ENCODE results near the gene CDC42SE2. TPM values are rescaled to one million over a fixed set of nuclear protein-coding genes. Genes with fewer than 3 reads are reported as not detected.

The CDC42SE2 gene
- total RNA-seq, 2 experiments from 2014 or later = 54.2 to 66.8 TPM

- intact Hi-C loops (cut with micrococcal nuclease; ENCODE audit: unreplicated experiment) = loop anchor here (10.0 kb wide), 1 partner anchor 512 kb away; no protein-coding TSS in a partner anchor
- DNase-seq (ENCODE audit: low spot score) = no peak
- CTCF ChIA-PET (ENCODE audit: unreplicated experiment) = no interaction called here
- no TSS peak for BruUV-seq (replicated peaks)
- Histone ChIP-seq H4K20me1 (ENCODE audit: insufficient read depth, low read length) (no peaks in the 10 kb centered on the region), H3K27ac (ENCODE audit: low read depth, low read length, poor library complexity, severe bottlenecking) (no peak overlapping the region), H3K79me2 (ENCODE audit: insufficient read depth, low read depth, low read length) (peaks cover 22% of the 10 kb centered on the region; the same call in 1 of the 2 replicates), H3K4me3 (ENCODE audit: low read depth, low read length, poor library complexity, severe bottlenecking) (no peak overlapping the region), H3K4me2 (ENCODE audit: low read length) (no peak overlapping the region), H2AFZ (ENCODE audit: low read length) (no peak overlapping the region), H3K9me3 (ENCODE audit: low read length) (no peaks in the 10 kb centered on the region), H3K36me3 (ENCODE audit: insufficient read depth, low read length) (peaks cover 79% of the 10 kb centered on the region), H3K9me2 (ENCODE audit: insufficient read depth, low read length) (no peaks in the 10 kb centered on the region), H3K4me1 (ENCODE audit: insufficient read depth, low read length, poor library complexity, severe bottlenecking) (peaks cover 14% of the 10 kb centered on the region)
- TF ChIP-seq EZH2phosphoT487 (IDR thresholded peaks at IDR 0.05; ENCODE audit: borderline replicate concordance, low read depth, low read length) (no peak), CTCF (conservative IDR thresholded peaks at IDR 0.05; ENCODE audit: low read length) (no peak)
- POLR2A ChIA-PET = interaction anchor here (0.6 to 0.7 kb wide), 2 partner anchors 195 to 209 kb away, joined by 3 read pairs; no protein-coding TSS in a partner anchor
Observed at GRCh38 chr5:131387255-131387654, 123.4 kb downstream of the CDC42SE2 start.

- TF ChIP-seq CTCF (conservative IDR thresholded peaks at IDR 0.05; ENCODE audit: low read length) (no peak), EZH2phosphoT487 (IDR thresholded peaks at IDR 0.05; ENCODE audit: borderline replicate concordance, low read depth, low read length) (no peak)
- ChIA-PET CTCF (ENCODE audit: unreplicated experiment) (no interaction called here), POLR2A (no interaction called here)
- H3K9me3 ChIP-seq (ENCODE audit: low read length) = no peaks in the 10 kb centered on the region
- no peaks in the 10 kb centered on the region for H3K9me2 ChIP-seq (ENCODE audit: insufficient read depth, low read length)
- BruUV-seq (replicated peaks) = no TSS peak
- H4K20me1 ChIP-seq (ENCODE audit: insufficient read depth, low read length) = no peaks in the 10 kb centered on the region
- no peak overlapping the region for H3K4me3 ChIP-seq (ENCODE audit: low read depth, low read length, poor library complexity, severe bottlenecking)
- no peak overlapping the region for H3K27ac ChIP-seq (ENCODE audit: low read depth, low read length, poor library complexity, severe bottlenecking)
- no peak overlapping the region for H2AFZ ChIP-seq (ENCODE audit: low read length)
- peaks cover 96% of the 10 kb centered on the region for H3K36me3 ChIP-seq (ENCODE audit: insufficient read depth, low read length)
- no peak for DNase-seq (ENCODE audit: low spot score)
- peaks cover 3% of the 10 kb centered on the region; the same call in 1 of the 2 replicates for H3K79me2 ChIP-seq (ENCODE audit: insufficient read depth, low read depth, low read length)
- no peaks in the 10 kb centered on the region for H3K4me1 ChIP-seq (ENCODE audit: insufficient read depth, low read length, poor library complexity, severe bottlenecking)
- no peak overlapping the region for H3K4me2 ChIP-seq (ENCODE audit: low read length)
- intact Hi-C loops (cut with micrococcal nuclease; ENCODE audit: unreplicated experiment) = loop anchor here (10.0 kb wide), 1 partner anchor 514 kb away; no protein-coding TSS in a partner anchor
Observed at GRCh38 chr5:131389096-131389868, 125.4 kb downstream of the CDC42SE2 start.

- intact Hi-C loops (cut with micrococcal nuclease; ENCODE audit: unreplicated experiment) = loop anchor here (10.0 kb wide), 1 partner anchor 515 kb away; no protein-coding TSS in a partner anchor
- Histone ChIP-seq H3K4me1 (ENCODE audit: insufficient read depth, low read length, poor library complexity, severe bottlenecking) (no peaks in the 10 kb centered on the region), H4K20me1 (ENCODE audit: insufficient read depth, low read length) (no peaks in the 10 kb centered on the region), H3K4me2 (ENCODE audit: low read length) (no peak overlapping the region), H3K9me3 (ENCODE audit: low read length) (no peaks in the 10 kb centered on the region), H3K79me2 (ENCODE audit: insufficient read depth, low read depth, low read length) (no peaks in the 10 kb centered on the region), H3K27ac (ENCODE audit: low read depth, low read length, poor library complexity, severe bottlenecking) (no peak overlapping the region), H2AFZ (ENCODE audit: low read length) (no peak overlapping the region), H3K9me2 (ENCODE audit: insufficient read depth, low read length) (no peaks in the 10 kb centered on the region), H3K36me3 (ENCODE audit: insufficient read depth, low read length) (peaks cover 100% of the 10 kb centered on the region), H3K4me3 (ENCODE audit: low read depth, low read length, poor library complexity, severe bottlenecking) (no peak overlapping the region)
- ChIA-PET POLR2A (no interaction called here), CTCF (ENCODE audit: unreplicated experiment) (no interaction called here)
- no TSS peak for BruUV-seq (replicated peaks)
- TF ChIP-seq CTCF (conservative IDR thresholded peaks at IDR 0.05; ENCODE audit: low read length) (no peak), EZH2phosphoT487 (IDR thresholded peaks at IDR 0.05; ENCODE audit: borderline replicate concordance, low read depth, low read length) (no peak)
- DNase-seq (ENCODE audit: low spot score) = no peak
Observed at GRCh38 chr5:131389869-131390265, 126.0 kb downstream of the CDC42SE2 start.
